HG03066 (cell line): ENCODE data around the gene NDUFA13.
A peak's percentile ranks its signal among the peaks of the same experiment; 100 is the strongest.
"Not testable (repeated sequence)": the region's sequence is repeated elsewhere in the genome, so short reads cannot be mapped to it uniquely, and the experiment has no call there.

Source experiments
- ATAC-seq: cut with Tn5 transposase; IDR thresholded peaks from one replicate; pipeline ENCODE4 v1.9.1; 2021; ENCODE audit warnings: low read depth; ENCODE audit not compliant: unreplicated experiment

The NDUFA13 gene

DNA sequence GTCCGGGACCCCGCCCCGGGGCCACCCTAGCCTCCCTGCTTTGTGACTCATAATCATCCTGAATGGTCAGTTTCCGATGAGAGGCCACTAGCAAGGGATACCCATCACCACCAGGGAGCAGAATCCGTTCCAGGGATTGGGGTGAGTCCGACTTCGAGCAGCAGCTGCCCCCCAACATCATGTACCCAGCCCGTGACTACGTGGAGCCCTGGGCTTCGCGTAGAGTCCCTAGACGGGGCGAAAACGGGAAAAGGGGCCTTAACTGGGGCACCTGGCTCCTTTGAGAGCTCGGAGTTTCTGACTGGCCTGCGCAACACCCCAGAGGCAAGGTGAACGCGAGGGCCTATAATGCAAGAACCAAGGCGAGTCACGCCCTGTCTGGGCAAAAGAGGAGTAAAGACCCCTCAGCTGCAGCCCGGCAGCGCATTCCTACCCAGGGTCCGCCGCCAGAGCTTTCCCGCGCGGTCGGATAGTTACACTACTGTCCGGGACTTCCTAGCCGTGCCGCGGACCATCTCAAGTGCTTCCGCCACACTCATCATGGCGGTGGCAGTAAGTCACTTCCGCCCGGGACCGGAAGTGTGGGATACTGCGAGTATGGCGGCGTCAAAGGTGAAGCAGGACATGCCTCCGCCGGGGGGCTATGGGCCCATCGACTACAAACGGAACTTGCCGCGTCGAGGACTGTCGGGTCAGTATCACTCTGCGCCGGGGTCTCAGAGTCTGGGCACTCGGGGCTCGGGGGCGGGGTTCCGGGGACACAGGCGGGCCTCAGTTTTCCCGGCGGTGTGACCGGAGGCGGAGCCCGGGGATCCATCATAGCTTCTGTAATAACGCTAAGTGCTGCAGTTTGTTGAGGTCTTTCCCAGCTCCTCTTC is at the start of gene NDUFA13:
TSS of gene NDUFA13 (plus strand) at position 584 of the 878 bp plus-strand sequence. CDS start at position 598, 14 bp downstream.
- ATAC-seq: peak; percentile 88

DNA sequence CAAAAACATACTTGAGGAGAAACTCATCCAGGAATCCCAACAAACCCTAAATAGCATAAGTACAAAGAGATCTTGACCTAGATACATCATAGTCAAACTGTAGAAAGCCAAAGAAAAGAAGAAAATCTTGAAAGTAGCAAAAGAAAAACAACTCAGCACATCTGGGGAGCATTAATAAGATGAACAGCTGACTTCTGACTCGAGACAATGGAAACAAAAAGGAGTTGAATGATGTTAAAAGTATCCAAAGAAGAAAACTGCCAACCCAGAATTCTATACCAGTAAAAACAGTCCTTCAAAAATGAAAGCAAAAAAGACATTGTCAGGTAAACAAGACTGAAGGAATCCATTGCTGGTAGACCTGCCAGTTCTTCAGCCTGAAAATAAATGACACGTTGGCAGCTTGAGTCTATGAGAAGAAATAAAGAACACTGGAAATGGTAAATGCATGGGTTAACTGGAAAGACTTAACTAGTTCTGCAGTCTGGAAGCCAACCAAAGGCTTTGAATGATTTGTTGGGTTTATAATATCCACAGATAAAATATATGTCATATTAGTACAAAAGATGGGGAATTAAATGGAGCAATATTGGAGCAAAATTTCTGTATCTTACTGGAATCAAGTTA is 47.5 kb upstream of the NDUFA13 start:
- ATAC-seq: no peak

GRCh38 chr19:19470579-19470978 is 45.4 kb upstream of the NDUFA13 start:
- no peak for ATAC-seq

- no peak for ATAC-seq
These were observed 44.3 kb upstream of the NDUFA13 start for GRCh38 chr19:19471682-19472081.

DNA sequence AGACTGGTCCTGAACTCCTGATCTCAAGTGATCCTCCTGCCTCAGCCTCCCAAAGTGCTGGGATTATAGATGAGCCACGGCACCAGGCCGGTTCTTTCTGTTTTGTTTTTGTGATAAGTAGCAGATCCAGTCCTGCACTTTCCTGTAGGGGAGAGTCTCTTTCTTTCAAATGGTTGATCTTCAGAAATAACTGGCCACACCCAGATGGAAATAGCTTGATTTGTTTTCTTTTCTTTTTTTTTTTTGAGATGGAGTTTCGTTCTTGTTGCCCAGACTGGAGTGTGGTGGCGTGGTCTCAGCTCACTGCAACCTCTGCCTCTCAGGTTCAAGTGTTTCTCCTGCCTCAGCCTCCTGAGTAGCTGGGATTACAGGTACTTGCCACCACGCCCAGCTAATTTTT is 43.9 kb upstream of the NDUFA13 start:
- ATAC-seq: not testable (repeated sequence)

DNA sequence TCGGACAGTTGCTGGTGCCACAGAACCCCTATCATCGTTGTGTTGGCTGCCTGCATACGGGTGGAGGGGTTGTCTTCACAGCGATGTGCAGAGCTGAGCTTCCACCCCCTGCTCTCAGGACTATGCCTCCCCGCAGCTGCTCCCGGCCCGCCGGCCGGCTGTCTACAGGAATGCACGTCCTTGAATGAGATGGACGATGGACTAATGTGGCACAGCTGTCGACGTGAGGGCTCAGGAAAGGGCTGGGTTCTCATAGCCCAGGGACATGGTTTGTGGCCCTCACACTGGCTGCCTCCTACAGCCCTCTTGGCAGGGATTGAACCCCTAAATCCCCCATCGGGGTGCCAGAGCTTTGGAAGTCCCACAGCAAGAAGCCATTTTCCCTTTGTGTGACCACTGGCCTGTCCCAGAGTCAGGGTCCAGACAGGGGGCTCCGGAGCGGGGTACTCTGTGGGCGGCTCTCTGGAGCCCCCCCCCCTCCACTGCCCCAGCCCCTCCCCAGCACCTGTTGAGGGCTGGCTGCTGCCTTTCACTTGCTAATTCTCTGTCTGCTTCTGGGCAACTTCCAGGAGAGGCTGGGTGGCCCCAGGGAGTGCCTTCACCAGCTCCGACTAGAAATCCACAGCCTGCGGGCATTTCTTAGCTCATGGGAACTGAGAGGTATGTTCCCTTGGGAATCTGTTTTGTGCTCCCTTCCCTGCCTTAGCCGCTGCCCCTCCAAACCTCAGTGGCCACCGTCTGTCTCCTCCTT is 40.8 kb upstream of the NDUFA13 start:
- ATAC-seq: no peak

- ATAC-seq: no peak
These were observed 39.9 kb upstream of the NDUFA13 start for GRCh38 chr19:19475849-19476828.

DNA sequence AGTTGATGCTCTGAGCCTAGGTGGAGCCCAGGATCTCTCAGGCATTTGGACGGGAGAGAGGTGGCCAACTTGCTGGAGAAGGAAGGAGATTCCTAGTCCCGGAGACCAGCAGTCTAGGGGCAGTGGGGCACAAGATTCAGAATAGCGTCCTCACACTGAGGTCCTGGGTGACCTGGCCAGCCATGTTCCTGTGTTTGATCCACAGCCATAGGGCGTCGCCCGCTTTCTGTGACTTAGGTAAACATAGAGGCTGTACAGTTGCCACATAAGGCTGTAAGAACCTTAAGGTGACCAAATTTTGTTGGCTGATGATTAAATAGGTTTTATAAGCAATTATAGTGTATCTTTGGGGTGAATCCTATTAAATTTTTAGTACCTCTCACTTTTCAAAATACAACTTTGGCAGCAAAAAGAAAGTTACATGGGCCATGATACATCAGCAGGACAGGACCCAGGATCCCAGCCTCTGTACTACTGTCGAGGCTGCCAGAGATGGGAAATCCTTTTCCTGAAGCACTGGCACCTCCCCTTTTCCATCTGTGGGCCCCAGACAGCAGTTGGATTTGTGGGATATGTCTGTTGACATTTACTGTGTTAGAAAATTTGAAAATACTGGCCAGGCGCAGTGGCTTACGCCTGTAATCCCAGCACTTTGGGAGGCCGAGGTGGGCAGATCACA is 38.2 kb upstream of the NDUFA13 start:
- ATAC-seq: no peak

GRCh38 chr19:19480688-19481087 is 35.3 kb upstream of the NDUFA13 start:
- ATAC-seq: no peak

DNA sequence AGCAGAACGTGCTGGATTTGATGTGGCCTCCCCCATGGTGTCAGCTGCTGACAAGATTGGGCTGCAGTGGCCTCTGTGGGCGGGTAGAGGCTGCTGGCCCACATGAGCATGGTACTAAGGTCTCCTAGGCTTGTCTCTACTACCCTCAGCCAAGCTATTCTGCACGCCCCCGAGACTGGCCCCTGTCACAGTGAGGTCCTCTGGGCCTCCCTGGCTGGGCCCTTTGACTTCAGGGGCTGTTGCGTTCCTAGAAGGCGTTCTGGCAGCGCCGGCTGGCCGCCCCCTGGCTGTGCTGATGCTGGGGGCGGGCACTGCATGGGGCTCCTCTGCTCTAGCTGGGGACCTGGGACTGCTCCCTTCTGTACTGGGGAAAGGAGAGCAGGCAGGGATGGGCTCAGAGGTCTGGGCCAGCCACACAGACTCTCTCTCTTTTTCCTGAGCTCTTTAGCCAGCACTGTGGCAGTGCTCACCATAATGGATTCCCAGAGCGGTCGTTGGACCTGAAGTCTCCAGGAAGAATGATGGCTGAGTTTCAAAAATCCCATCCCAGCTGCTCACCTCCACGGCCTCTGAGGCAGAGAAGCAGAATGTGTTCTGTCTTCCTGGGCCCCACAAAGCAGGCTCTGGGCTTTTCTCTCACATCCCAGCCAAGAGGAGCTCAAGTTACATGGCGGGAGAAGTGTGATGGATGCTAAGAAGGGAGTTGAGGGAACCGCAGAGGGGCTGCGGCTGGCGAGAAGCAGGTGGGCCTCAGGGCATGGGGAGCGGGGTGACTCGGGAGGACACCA is 33.0 kb upstream of the NDUFA13 start:
- ATAC-seq: no peak

- ATAC-seq: no peak
These were observed 30.6 kb upstream of the NDUFA13 start for GRCh38 chr19:19485161-19485997.

DNA sequence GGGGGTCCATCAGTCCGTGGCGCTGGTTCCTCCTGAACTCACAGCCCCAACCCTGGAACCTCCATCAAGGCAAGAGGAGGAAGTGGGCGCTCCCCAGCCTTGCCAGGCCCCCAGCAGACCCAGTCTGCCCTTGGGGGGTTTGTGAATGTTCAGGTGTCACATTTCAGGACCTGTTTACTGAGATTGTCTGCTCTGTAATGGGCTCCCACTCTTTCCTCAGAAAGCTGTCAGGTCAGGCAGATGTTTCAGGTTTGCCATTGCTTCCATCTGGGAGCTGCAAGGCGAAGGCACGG is 30.1 kb upstream of the NDUFA13 start:
- no peak for ATAC-seq

DNA sequence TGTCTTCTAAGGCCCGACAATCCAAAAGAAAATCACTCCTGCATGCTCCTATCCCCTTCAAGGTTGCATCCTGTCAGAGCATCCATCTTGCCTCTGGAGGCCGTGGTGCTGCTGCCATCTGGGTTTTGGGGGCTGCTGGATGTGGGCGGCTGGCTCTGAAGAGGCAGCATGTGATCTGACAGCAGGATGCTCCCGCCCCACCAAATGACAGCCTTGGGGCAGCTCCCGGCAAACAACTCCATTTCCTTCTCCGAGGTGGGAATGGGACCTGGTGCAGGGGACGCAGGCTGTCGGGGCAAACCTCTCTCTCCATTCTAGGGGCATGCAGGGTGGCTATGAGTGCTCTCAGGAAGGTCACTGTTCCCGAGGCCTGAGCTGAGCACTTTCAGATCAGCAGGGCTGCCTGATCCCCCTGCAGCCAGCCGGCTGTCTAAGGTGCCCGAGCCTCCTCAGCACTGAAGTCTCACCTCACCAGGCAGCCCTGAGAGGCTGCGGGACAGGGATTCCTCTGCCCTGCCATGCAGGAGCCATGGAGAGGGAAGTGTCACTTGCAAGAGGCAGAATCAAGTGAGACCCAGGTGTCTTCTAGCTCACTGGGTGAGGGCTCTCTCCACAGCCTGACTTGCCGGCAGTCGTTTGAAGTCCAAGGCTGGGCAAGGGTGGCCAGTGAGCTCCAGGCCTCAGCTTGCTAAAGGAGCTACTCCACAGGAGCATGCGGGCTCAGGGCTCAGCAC is 29.5 kb upstream of the NDUFA13 start:
- ATAC-seq: no peak

DNA sequence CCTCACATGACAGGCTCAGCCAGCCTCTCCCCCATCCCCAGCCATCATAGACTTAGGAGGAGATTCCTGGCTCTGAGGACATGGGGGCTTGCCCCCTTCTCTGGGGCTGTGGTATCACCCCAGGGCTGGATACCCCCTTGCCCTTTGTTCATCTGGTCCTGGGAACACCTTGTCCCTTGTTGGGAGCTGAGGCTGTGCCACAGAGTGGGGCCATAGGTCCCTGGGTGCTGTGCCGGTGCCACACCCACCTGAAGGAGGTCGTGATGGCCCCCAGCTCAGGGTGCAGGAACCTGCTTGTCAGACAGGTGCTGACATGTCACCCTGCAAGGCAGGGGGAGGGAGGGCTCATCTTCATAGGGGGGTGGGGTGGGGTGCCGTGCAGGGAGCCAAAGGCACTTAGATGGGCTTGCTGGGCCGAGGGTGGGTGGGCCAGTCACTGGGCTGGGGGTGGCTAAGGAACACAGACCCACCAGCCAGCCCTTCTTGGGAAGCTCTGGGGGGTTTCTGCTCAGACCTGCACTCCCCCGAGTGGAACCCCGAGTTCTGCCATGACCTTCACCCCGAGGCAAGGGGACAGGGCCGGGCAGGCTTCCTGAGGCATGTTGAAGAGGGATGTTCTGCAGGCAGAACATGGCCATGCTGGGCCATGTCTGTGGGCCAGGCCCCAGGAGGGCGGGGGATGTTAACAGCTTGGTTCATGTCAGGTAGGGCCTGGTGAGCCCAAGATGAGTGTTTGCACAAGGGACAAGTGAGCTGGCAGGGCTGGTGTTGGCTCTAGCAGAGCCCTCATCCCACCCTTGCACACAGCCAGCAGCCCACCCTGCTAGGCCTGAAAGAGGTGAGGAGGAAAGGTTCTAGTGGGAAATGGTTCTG is 28.7 kb upstream of the NDUFA13 start:
- no peak for ATAC-seq

- ATAC-seq: no peak
These were observed 27.8 kb upstream of the NDUFA13 start for GRCh38 chr19:19487950-19488874.
